ENCODE data around the gene RAB38.

The RAB38 gene

GRCh38 chr11:88169471-88169870 is 5.8 kb downstream of the RAB38 start:
- DNase-seq (ENCODE audit: low read depth, low spot score): no peak
- ChIA-PET POLR2A (no interaction called here), CTCF (no interaction called here)
- TF ChIP-seq CTCF (IDR thresholded peaks at IDR 0.05; ENCODE audit: insufficient read depth, low read length, missing control alignments): no peak
- H3K4me3 ChIP-seq (ENCODE audit: low read depth, low read length): no peak overlapping the region

- TF ChIP-seq CTCF (IDR thresholded peaks at IDR 0.05; ENCODE audit: insufficient read depth, low read length, missing control alignments): no peak
- ChIA-PET CTCF (no interaction called here), POLR2A (no interaction called here)
- no peak for DNase-seq (ENCODE audit: low read depth, low spot score)
- H3K4me3 ChIP-seq (ENCODE audit: low read depth, low read length): no peak overlapping the region
These were observed 7.4 kb downstream of the RAB38 start for GRCh38 chr11:88167853-88168252.

- CTCF ChIA-PET: no interaction called here
- no peak overlapping the region for H3K4me3 ChIP-seq (ENCODE audit: low read depth, low read length)
- TF ChIP-seq CTCF (IDR thresholded peaks at IDR 0.05; ENCODE audit: insufficient read depth, low read length, missing control alignments): no peak
- POLR2A ChIA-PET: no interaction called here
- no peak for DNase-seq (ENCODE audit: low read depth, low spot score)
These were observed 10.2 kb downstream of the RAB38 start for GRCh38 chr11:88164806-88165585.

GRCh38 chr11:88164320-88164719 is 10.9 kb downstream of the RAB38 start:
- CTCF ChIA-PET: no interaction called here
- H3K4me3 ChIP-seq (ENCODE audit: low read depth, low read length): no peak overlapping the region
- no peak for DNase-seq (ENCODE audit: low read depth, low spot score)
- no peak for TF ChIP-seq CTCF (IDR thresholded peaks at IDR 0.05; ENCODE audit: insufficient read depth, low read length, missing control alignments)
- POLR2A ChIA-PET: no interaction called here

GRCh38 chr11:88158081-88158480 is 17.2 kb downstream of the RAB38 start:
- no peak for TF ChIP-seq CTCF (IDR thresholded peaks at IDR 0.05; ENCODE audit: insufficient read depth, low read length, missing control alignments)
- H3K4me3 ChIP-seq (ENCODE audit: low read depth, low read length): no peak overlapping the region
- POLR2A ChIA-PET: no interaction called here
- CTCF ChIA-PET: no interaction called here
- no peak for DNase-seq (ENCODE audit: low read depth, low spot score)

GRCh38 chr11:88157370-88157769 is 17.9 kb downstream of the RAB38 start:
- ChIA-PET CTCF (no interaction called here), POLR2A (no interaction called here)
- no peak overlapping the region for H3K4me3 ChIP-seq (ENCODE audit: low read depth, low read length)
- no peak for TF ChIP-seq CTCF (IDR thresholded peaks at IDR 0.05; ENCODE audit: insufficient read depth, low read length, missing control alignments)
- DNase-seq (ENCODE audit: low read depth, low spot score): no peak

All from AG04449 (cell line).